Vagina (tissue), 2 donors: ENCODE data around the gene PCDHGB6.

ENCODE experiments used
- CTCF ChIP-seq, 3 experiments: fragments of 450-650 bp in 2 of 3; fragments of 200-600 bp in 1 of 3; sonication (generic) in 1 of 3; IDR thresholded peaks; one replicate each; pipeline ENCODE4 v1.5.1; 2017 to 2019; ENCODE audit warnings: antibody characterized with exemption in 3 of 3, mild to moderate bottlenecking in 2 of 3, moderate library complexity in 2 of 3
- POLR2A ChIP-seq, 2 donors: fragments of 450-650 bp; IDR thresholded peaks; one replicate each; pipeline ENCODE4 v1.6.1; 2017; ENCODE audit warnings: antibody characterized with exemption in 2 of 2, mild to moderate bottlenecking in 2 of 2, moderate library complexity in 2 of 2
- POLR2AphosphoS5 ChIP-seq, 2 donors: sonication (generic); formaldehyde crosslinking; IDR thresholded peaks; one replicate each; pipeline ENCODE4 v1.9.0; 2017; ENCODE audit warnings: antibody characterized with exemption in 2 of 2, mild to moderate bottlenecking in 2 of 2, low read depth in 1 of 2; ENCODE audit not compliant: insufficient read depth in 1 of 2

GRCh38 chr5:141440341-141440740 is 32.5 kb downstream of the PCDHGB6 start:
- no peak for TF ChIP-seq CTCF (IDR thresholded peaks at IDR 0.05)
- no peak for TF ChIP-seq POLR2AphosphoS5 (IDR thresholded peaks at IDR 0.05; ENCODE audit: insufficient read depth in 1 of 2, low read depth in 1 of 2)
- no peak for TF ChIP-seq POLR2A (IDR thresholded peaks at IDR 0.05)
